ENCODE results near the gene DOCK4.

Gene DOCK4

DNA sequence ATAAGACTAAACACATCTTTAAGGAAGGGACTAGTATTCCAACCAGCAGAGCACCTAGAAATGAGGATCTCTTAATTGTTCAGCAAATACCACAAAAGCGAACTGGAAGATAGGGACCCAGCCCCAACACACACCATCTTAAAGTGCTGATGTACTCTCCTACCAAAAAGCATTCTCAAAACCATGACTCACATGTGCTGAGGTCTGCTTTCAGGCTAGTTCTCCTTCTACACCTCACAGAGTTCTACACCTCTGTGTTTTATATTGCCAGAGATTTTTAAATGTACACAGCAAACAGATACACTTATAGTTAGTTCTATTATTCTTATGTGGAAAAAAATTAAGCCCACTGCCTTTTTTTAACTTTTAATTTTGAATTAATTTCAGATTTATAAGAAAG, 191.9 kb downstream of the DOCK4 start:
- Histone ChIP-seq H3K27ac (ENCODE audit: low read depth, low read length) (no peak overlapping the region), H2BK120ac (ENCODE audit: insufficient read depth, low read length, poor library complexity) (no peak overlapping the region), H3K18ac (ENCODE audit: low read length) (no peak overlapping the region), H3K4me1 (ENCODE audit: control insufficient read depth in 1 of 2, insufficient read depth in 2 of 2, low read length in 2 of 2) (peaks cover 4% of the 10 kb centered on the region in 2 experiments), H2BK5ac (ENCODE audit: low read depth, low read length, poor library complexity) (no peak overlapping the region), H3K27me3 (ENCODE audit: insufficient read depth, low read length) (no peaks in the 10 kb centered on the region), H2AFZ (ENCODE audit: insufficient read depth, low read length, poor library complexity) (no peak overlapping the region), H3K4me2 (ENCODE audit: low read length) (no peak overlapping the region), H3K4me3 (ENCODE audit: low read depth, low read length) (no peak overlapping the region), H4K8ac (ENCODE audit: low read depth, low read length) (no peak overlapping the region), H2AK5ac (ENCODE audit: low read length) (no peak overlapping the region), H3K23ac (ENCODE audit: low read length) (no peak overlapping the region), H3K9me3 (ENCODE audit: insufficient read depth, low read depth, low read length) (no peaks in the 10 kb centered on the region), H4K91ac (ENCODE audit: low read depth, low read length) (no peak overlapping the region), H2BK12ac (ENCODE audit: low read length) (no peak overlapping the region), H3K14ac (ENCODE audit: low read length) (no peak overlapping the region), H3K4ac (ENCODE audit: low read depth, low read length) (no peak overlapping the region), H3K79me2 (ENCODE audit: control insufficient read depth, insufficient read depth, low read length, poor library complexity) (no peaks in the 10 kb centered on the region), H3K79me1 (ENCODE audit: low read length) (no peaks in the 10 kb centered on the region), H3K9ac (ENCODE audit: low read length) (no peak overlapping the region), H4K12ac (ENCODE audit: low read depth, low read length) (no peak overlapping the region), H3K36me3 (ENCODE audit: control insufficient read depth in 1 of 2, insufficient read depth in 2 of 2, low read length in 2 of 2) (no peaks in the 10 kb centered on the region)
- no CpG with 5 or more reads among the region's 1 CpG for WGBS (ENCODE audit: extremely low coverage, insufficient coverage, insufficient read length)
- no peak for DNase-seq

DNA sequence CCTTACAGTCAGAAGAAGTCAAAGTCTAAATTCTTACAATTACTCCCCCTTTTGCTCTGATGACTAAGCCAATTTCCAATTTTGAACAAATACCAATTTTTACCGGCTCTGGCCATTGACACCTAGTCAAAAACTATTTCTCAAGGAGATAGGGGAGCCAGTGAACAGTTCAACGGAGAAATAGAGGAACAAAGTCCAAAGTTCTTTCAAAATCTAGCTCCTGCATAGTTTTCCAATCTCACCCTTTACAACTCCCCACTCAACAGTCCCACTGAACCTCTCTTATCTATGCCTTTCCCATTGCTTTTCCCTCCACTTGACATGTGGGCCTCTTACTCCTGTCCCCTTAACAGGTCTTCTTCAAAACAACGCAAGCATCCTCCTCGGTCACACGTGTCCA, 192.9 kb downstream of the DOCK4 start:
- H2AFZ ChIP-seq (ENCODE audit: insufficient read depth, low read length, poor library complexity) = no peak overlapping the region
- no peaks in the 10 kb centered on the region for H3K9me3 ChIP-seq (ENCODE audit: insufficient read depth, low read depth, low read length)
- WGBS (ENCODE audit: extremely low coverage, insufficient coverage, insufficient read length) = no CpG with 5 or more reads among the region's 5 CpGs
- H4K91ac ChIP-seq (ENCODE audit: low read depth, low read length) = no peak overlapping the region
- no peaks in the 10 kb centered on the region for H3K27me3 ChIP-seq (ENCODE audit: insufficient read depth, low read length)
- H2BK120ac ChIP-seq (ENCODE audit: insufficient read depth, low read length, poor library complexity) = no peak overlapping the region
- peaks cover 4% of the 10 kb centered on the region in 2 experiments for H3K4me1 ChIP-seq (ENCODE audit: control insufficient read depth in 1 of 2, insufficient read depth in 2 of 2, low read length in 2 of 2)
- H3K27ac ChIP-seq (ENCODE audit: low read depth, low read length) = no peak overlapping the region
- H3K36me3 ChIP-seq (ENCODE audit: control insufficient read depth in 1 of 2, insufficient read depth in 2 of 2, low read length in 2 of 2) = no peaks in the 10 kb centered on the region
- H3K14ac ChIP-seq (ENCODE audit: low read length) = no peak overlapping the region
- H3K4me2 ChIP-seq (ENCODE audit: low read length) = no peak overlapping the region
- no peak overlapping the region for H4K8ac ChIP-seq (ENCODE audit: low read depth, low read length)
- H3K79me1 ChIP-seq (ENCODE audit: low read length) = no peaks in the 10 kb centered on the region
- H4K12ac ChIP-seq (ENCODE audit: low read depth, low read length) = no peak overlapping the region
- no peak overlapping the region for H3K4me3 ChIP-seq (ENCODE audit: low read depth, low read length)
- H3K4ac ChIP-seq (ENCODE audit: low read depth, low read length) = no peak overlapping the region
- no peak overlapping the region for H2BK5ac ChIP-seq (ENCODE audit: low read depth, low read length, poor library complexity)
- no peak for DNase-seq
- H3K79me2 ChIP-seq (ENCODE audit: control insufficient read depth, insufficient read depth, low read length, poor library complexity) = no peaks in the 10 kb centered on the region
- H2AK5ac ChIP-seq (ENCODE audit: low read length) = no peak overlapping the region
- H2BK12ac ChIP-seq (ENCODE audit: low read length) = no peak overlapping the region
- H3K9ac ChIP-seq (ENCODE audit: low read length) = no peak overlapping the region
- H3K23ac ChIP-seq (ENCODE audit: low read length) = no peak overlapping the region
- no peak overlapping the region for H3K18ac ChIP-seq (ENCODE audit: low read length)

- H3K4me3 ChIP-seq (ENCODE audit: low read depth, low read length) = no peak overlapping the region
- no peak overlapping the region for H3K14ac ChIP-seq (ENCODE audit: low read length)
- no peak overlapping the region for H3K4ac ChIP-seq (ENCODE audit: low read depth, low read length)
- no peak for DNase-seq
- H3K27me3 ChIP-seq (ENCODE audit: insufficient read depth, low read length) = no peaks in the 10 kb centered on the region
- peaks cover 4% of the 10 kb centered on the region in 2 experiments for H3K4me1 ChIP-seq (ENCODE audit: control insufficient read depth in 1 of 2, insufficient read depth in 2 of 2, low read length in 2 of 2)
- H3K79me1 ChIP-seq (ENCODE audit: low read length) = no peaks in the 10 kb centered on the region
- no peak overlapping the region for H2AK5ac ChIP-seq (ENCODE audit: low read length)
- no peaks in the 10 kb centered on the region for H3K79me2 ChIP-seq (ENCODE audit: control insufficient read depth, insufficient read depth, low read length, poor library complexity)
- H4K91ac ChIP-seq (ENCODE audit: low read depth, low read length) = no peak overlapping the region
- H3K23ac ChIP-seq (ENCODE audit: low read length) = no peak overlapping the region
- no CpG with 5 or more reads among the region's 5 CpGs for WGBS (ENCODE audit: extremely low coverage, insufficient coverage, insufficient read length)
- no peaks in the 10 kb centered on the region for H3K9me3 ChIP-seq (ENCODE audit: insufficient read depth, low read depth, low read length)
- no peak overlapping the region for H3K9ac ChIP-seq (ENCODE audit: low read length)
- H2BK120ac ChIP-seq (ENCODE audit: insufficient read depth, low read length, poor library complexity) = no peak overlapping the region
- H2BK5ac ChIP-seq (ENCODE audit: low read depth, low read length, poor library complexity) = no peak overlapping the region
- no peak overlapping the region for H4K12ac ChIP-seq (ENCODE audit: low read depth, low read length)
- no peak overlapping the region for H3K18ac ChIP-seq (ENCODE audit: low read length)
- no peak overlapping the region for H3K27ac ChIP-seq (ENCODE audit: low read depth, low read length)
- no peak overlapping the region for H3K4me2 ChIP-seq (ENCODE audit: low read length)
- no peak overlapping the region for H2AFZ ChIP-seq (ENCODE audit: insufficient read depth, low read length, poor library complexity)
- H2BK12ac ChIP-seq (ENCODE audit: low read length) = no peak overlapping the region
- H3K36me3 ChIP-seq (ENCODE audit: control insufficient read depth in 1 of 2, insufficient read depth in 2 of 2, low read length in 2 of 2) = no peaks in the 10 kb centered on the region
- H4K8ac ChIP-seq (ENCODE audit: low read depth, low read length) = no peak overlapping the region
Measured at GRCh38 chr7:112012242-112012641, 194.0 kb downstream of the DOCK4 start.

- Histone ChIP-seq H2BK5ac (ENCODE audit: low read depth, low read length, poor library complexity) (no peak overlapping the region), H3K9me3 (ENCODE audit: insufficient read depth, low read depth, low read length) (no peaks in the 10 kb centered on the region), H4K12ac (ENCODE audit: low read depth, low read length) (no peak overlapping the region), H3K79me1 (ENCODE audit: low read length) (no peaks in the 10 kb centered on the region), H3K18ac (ENCODE audit: low read length) (no peak overlapping the region), H3K4ac (ENCODE audit: low read depth, low read length) (no peak overlapping the region), H3K27ac (ENCODE audit: low read depth, low read length) (no peak overlapping the region), H3K9ac (ENCODE audit: low read length) (no peak overlapping the region), H3K4me3 (ENCODE audit: low read depth, low read length) (no peak overlapping the region), H3K23ac (ENCODE audit: low read length) (no peak overlapping the region), H3K4me1 (ENCODE audit: control insufficient read depth in 1 of 2, insufficient read depth in 2 of 2, low read length in 2 of 2) (peaks cover 4% of the 10 kb centered on the region in 2 experiments), H4K8ac (ENCODE audit: low read depth, low read length) (no peak overlapping the region), H3K4me2 (ENCODE audit: low read length) (no peak overlapping the region), H3K36me3 (ENCODE audit: control insufficient read depth in 1 of 2, insufficient read depth in 2 of 2, low read length in 2 of 2) (no peaks in the 10 kb centered on the region), H2BK120ac (ENCODE audit: insufficient read depth, low read length, poor library complexity) (no peak overlapping the region), H4K91ac (ENCODE audit: low read depth, low read length) (no peak overlapping the region), H2AFZ (ENCODE audit: insufficient read depth, low read length, poor library complexity) (peak overlapping the region; percentile 45), H3K79me2 (ENCODE audit: control insufficient read depth, insufficient read depth, low read length, poor library complexity) (no peaks in the 10 kb centered on the region), H2AK5ac (ENCODE audit: low read length) (no peak overlapping the region), H3K14ac (ENCODE audit: low read length) (no peak overlapping the region), H3K27me3 (ENCODE audit: insufficient read depth, low read length) (no peaks in the 10 kb centered on the region), H2BK12ac (ENCODE audit: low read length) (no peak overlapping the region)
- no peak for DNase-seq
- no CpG with 5 or more reads among the region's 4 CpGs for WGBS (ENCODE audit: extremely low coverage, insufficient coverage, insufficient read length)
Measured at GRCh38 chr7:112010994-112011393, 195.2 kb downstream of the DOCK4 start.

Measured in trophoblast cell (in vitro differentiated cells and primary cell).